ENCODE results near the gene DDAH1. TPM values are rescaled to one million over a fixed set of nuclear protein-coding genes. Genes with fewer than 3 reads are reported as not detected.

The DDAH1 gene
- total and polyA plus RNA-seq, 2 of the 8 experiments (the other 6 are each of a cell fraction or from before 2014, with no cell fraction given), result 22.8 to 54.5 TPM

DNA sequence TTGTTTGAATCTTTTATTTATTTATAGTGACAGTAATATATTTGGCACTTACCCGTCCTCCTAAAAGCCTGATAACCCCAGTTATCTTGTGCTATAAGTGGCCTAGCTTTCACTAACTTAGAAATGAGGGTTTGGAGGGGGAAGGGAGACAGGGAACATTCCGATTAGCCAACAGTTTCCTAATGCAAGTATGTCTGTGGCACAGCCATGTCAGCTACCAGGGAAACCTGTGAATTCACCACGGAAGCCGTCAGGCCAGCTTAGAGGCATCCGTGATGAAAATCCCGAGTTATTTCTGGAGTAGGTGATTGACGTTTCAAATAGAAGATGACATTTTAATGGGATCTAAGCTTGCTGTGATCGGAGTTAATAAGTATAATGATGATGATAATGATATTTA is 149.2 kb downstream of the DDAH1 start (continued):
- TF ChIP-seq HDAC6 (IDR thresholded peaks at IDR 0.05; ENCODE audit: low read depth, low read length) (no peak), CHD1 (IDR thresholded peaks at IDR 0.05; ENCODE audit: low read depth, low read length) (no peak), RFX5 (IDR thresholded peaks at IDR 0.05; ENCODE audit: borderline replicate concordance, low read depth, low read length) (no peak), CBX5 (IDR thresholded peaks at IDR 0.05; ENCODE audit: low read depth, low read length) (no peak), POLR2A (IDR thresholded peaks at IDR 0.05; ENCODE audit: control extremely low read depth in 1 of 2, low read depth in 2 of 2, low read length in 2 of 2) (no peak), SAP30 (IDR thresholded peaks at IDR 0.05; ENCODE audit: insufficient read depth, insufficient replicate concordance, low read length) (no peak)
- TF ChIP-seq, protein P1, sequence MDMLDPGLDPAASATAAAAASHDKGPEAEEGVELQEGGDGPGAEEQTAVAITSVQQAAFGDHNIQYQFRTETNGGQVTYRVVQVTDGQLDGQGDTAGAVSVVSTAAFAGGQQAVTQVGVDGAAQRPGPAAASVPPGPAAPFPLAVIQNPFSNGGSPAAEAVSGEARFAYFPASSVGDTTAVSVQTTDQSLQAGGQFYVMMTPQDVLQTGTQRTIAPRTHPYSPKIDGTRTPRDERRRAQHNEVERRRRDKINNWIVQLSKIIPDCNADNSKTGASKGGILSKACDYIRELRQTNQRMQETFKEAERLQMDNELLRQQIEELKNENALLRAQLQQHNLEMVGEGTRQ (IDR thresholded peaks at IDR 0.05; ENCODE audit: low read length), result no peak
- TF ChIP-seq, protein P2, sequence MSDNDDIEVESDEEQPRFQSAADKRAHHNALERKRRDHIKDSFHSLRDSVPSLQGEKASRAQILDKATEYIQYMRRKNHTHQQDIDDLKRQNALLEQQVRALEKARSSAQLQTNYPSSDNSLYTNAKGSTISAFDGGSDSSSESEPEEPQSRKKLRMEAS (IDR thresholded peaks at IDR 0.05), result no peak
